ENCODE results near the gene GDPD2.

The GDPD2 gene

DNA sequence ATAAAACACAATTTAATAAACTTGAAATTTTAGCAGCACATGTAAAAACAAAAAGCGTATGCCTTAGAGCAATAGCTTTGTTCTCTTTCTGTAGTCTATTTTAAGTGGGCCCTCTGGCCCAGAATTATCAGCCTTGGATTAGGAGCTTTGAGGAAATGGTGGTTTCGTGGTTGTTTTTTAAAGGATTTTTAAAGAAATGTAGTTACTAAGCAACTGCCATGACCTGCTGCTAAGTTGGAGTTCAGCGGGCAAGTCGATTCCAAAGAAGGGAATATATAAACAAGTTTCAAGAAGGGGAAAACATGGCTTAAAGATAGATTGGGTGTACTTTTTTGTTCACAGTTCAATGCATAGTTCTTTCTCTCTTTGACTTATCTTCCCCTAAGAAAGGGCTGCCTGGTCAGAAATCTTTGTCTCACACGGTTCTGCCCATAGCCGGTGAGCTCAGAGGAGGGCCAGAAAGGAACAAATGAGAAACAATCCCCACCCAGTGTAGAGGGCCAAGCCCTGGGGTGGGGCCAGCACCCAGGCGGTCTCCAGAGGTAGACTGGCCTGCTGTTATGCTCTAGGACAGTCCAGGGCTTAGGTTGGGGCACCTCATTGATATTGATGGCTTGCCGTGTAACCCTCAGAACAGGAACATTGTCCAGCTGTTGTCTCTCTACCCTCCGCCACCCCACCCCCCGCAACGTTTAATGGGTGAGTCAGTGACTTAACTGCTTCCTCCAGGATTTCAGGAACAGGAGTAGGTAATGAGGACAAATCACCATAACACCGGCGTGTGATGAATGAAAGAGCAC, 54.0 kb downstream of the GDPD2 start:
- no peak for DNase-seq

DNA sequence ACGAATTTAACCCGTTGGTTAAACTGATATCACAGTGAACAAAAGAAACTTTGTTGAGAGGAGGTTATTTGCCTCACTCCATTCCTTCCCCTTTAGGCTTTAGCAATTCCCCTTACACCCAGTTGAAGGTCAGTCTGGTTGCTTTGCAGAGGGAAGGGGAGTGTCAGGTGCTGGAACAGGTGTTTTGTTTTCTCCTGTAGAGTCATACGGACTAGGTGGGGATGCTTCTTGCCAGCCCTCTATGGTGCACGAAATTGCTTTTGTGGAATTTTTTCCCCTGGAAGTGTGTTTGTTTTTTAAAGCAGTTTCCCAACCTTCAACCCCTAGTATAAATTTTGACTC, 54.6 kb downstream of the GDPD2 start:
- DNase-seq, result no peak

DNA sequence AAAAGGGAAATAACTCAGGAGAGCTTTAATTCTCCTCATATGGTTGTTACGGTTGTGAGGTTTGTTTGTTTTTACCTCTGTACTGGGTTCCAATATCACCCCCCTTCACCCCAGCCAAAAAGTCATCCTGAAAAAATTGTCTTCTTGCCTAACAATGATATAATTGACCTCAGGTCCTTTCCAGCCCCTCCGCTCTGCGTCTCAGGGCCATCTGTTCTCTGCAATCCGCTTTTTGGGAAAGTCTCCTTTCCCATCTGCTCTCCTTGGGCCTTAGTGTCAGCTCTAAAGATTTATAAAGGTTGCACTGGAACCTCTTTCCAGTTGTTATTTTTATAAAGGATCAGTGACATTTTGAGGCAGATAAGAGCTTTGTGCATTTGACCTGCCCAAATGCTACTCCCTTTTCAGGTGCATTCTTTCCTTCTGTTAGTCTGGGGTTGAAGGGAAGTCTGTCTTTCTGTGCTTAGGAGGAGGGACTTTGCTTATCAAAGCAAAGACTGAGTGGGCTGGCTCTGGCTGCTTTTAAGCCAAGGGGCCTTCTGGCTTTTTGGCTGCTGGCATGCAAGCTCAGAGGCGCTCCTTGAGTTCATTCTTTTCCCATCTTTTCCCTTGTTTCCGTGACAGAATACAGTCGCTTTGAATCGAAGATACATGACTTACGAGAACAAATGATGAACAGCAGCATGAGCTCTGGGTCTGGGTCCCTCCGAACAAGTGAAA, 55.6 kb downstream of the GDPD2 start:
- DNase-seq, result no peak

DNA sequence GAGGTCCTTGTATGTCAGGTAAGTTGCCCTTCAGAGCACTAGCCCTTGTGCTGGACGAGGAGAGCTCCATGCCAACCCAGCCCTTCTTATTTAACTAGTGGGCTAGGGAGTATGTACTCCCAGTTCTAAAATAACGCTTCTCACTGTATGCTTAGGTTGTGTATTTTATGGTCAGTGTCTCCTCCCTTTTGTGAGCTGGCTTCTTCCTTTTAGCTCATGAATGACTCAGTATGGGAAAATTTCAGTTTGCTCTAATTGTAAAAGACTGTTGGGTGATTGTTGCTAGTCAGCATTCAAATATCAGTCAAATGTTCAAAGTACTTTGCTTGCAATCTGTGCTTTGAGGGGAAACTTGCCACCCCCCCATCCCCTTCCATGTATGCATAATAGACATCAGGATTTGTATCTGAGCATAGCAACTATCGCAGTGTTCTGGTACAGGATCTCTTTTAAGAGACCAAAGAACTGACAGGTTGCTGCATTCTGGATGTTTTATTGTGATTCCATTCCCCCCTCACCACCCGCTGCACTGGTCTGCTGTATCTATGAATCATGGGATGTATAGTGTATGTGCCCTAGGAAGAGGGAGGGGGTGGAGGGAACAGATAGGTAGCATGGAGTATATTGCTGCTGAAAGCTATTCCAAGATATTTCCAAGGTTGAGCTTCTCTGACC, 56.3 kb downstream of the GDPD2 start:
- DNase-seq, result no peak

DNA sequence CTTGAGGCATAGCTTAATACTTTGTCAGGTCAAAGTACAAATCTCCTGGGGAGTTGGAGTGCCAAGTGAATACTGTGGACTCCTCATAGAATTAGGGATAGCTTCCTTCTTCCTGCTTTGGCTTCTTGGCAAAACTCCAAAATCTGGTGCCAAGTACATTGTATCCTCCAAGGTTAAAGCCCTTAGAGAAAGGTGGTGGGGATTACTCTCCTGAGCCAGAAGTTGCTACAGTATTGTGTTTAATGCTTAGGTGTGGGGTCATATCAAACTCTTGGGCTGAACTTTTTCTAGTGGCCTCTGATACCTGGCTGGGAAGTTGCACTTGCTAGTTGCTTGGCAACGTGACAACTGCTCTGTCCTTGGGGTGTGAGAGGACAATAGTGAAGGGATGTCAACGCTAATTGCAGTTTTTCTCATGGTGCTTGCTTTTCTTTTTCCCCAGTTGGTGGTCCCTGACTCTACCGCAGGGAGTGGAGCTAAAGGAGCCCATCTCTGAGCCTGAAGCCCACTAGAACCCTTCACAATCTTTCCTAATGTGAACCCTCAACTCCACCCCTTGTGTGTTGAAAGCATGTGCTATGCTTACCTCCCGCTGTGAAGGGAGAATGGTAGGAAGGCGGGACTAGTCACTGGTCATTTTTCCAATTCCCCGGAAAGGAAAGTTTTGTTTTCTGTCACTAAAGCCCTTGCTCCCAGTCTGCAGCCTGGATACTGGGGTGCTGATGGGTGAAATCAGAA, 57.0 kb downstream of the GDPD2 start:
- DNase-seq, result peak; percentile 0

DNA sequence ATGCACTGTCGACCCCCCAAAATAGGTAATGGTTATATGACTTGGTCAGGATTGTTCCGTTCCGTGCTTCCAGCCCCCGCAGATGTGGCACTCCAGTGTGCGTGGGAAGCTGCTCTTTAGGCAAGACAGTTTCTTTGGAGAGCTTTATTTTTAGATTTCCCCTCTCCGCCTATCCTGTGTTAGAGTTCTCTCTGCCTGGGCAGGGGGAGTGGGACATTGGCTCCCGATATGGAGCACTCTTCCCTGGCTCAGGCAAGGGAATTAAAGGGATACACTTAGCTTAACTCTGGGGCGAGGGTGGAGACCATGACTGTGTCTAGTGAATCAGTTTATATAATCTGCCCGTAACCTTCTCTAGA, 57.5 kb downstream of the GDPD2 start:
- DNase-seq, result no peak

DNA sequence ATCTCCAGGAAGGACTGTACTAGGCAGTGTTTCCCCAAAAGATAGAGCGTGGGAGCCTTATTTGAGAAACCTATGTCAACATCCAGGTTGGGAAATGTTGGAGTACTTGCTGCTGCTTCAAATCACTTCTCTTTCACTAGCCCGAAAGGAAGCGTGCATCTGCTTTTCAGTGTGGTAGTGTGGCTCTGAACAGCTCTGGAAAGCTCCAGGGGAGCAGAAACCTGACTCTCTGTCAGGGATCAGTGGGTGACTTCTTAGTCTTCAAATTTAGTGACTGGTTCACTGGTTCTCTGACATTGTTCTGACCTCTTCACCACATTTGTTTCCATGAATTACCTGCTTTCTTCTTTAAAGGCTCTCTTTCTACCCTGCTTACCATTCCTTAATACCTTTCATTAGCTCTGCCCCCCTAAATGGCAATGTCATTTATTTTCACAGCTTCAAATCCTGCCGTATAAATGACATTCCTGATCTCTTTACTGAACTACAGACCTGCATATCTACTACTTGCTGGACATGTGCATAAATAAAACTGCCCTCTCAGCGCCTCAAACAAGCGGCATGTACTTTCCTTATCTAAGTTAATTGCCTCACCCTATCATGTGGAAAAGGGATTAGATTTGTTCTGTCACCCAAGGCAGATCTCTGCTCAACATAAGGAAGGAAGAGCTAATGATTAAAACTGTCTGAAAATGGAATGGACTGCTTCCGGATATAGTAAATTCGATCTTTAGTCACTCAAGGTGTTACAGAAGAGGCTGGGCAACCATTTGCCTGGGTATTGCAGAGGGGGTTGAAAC, 58.6 kb downstream of the GDPD2 start:
- DNase-seq, result no peak

DNA sequence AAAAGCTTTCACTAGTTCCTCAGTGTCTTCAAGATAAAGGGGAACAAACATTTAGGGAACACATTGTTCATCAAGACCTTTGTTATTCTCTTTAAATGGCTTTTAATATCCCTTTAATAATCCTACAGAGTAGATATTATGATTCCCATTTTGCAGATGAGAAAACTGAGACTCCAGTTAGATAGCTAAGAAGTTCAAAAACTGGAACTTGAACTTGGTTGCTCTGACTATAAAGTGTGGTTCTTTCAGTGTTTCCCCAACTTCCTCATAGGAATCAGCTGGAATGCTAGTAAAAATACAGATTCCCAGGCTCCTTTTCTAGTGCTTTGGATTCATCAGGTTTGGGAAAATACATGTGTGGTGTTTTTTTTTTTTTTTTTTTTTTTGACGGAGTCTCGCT, 59.2 kb downstream of the GDPD2 start:
- DNase-seq, result no peak

All from NCI-H1092 (cell line).